Ovary (tissue), 3 donors: ENCODE results near the gene ZNF8.

Experiments used
- CTCF ChIP-seq, 3 donors: fragments of 450-650 bp in 2 of 3; fragments of 200-600 bp in 1 of 3; IDR thresholded peaks; one replicate each; pipeline versions ENCODE4 v1.5.1 to v1.8.0; 2016 to 2022; ENCODE audit warnings: antibody characterized with exemption in 3 of 3, mild to moderate bottlenecking in 1 of 3
- EP300 ChIP-seq: sonication (generic); formaldehyde crosslinking; IDR thresholded peaks from one replicate; pipeline ENCODE4 v1.6.1; 2017; ENCODE audit warnings: antibody characterized with exemption
- POLR2A ChIP-seq: fragments of 450-650 bp; IDR thresholded peaks from one replicate; pipeline ENCODE4 v1.6.1; 2017; ENCODE audit warnings: antibody characterized with exemption, mild to moderate bottlenecking, moderate library complexity
- donor health status: DM: no; HTN: no; CAD: no.

DNA sequence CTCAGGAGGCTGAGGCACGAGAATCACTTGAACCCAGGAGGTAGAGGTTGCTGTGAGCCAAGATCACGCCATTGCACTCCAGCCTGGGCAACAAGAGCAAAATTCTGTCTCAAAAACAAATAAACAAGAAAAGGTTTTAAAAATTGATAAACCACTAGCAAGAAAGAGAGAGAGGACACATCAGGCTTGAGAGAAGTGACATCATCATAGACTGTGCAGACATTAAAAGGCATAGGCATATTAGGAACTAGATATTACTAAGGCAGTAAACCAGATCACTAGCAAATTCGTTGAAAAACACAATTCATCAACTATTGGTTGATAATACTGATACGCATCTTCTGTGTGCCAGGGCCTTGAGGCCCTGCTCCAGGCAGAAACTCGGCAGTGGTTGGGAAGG is 66.8 kb downstream of the ZNF8 start:
- no peak for TF ChIP-seq CTCF (IDR thresholded peaks at IDR 0.05)
- no peak for TF ChIP-seq POLR2A
- no peak for TF ChIP-seq EP300
